ENCODE data around the gene CRYBB1.
"Not testable (repeated sequence)": the region's sequence is repeated elsewhere in the genome, so short reads cannot be mapped to it uniquely, and the experiment has no call there.

The CRYBB1 gene

GRCh38 chr22:26635117-26635516 is 17.3 kb upstream of the CRYBB1 start:
- DNase-seq = no peak

GRCh38 chr22:26634189-26634588 is 16.4 kb upstream of the CRYBB1 start:
- no peak for DNase-seq

GRCh38 chr22:26632422-26633155 is 14.8 kb upstream of the CRYBB1 start:
- DNase-seq = no peak

GRCh38 chr22:26631282-26631681 is 13.5 kb upstream of the CRYBB1 start:
- DNase-seq = no peak

GRCh38 chr22:26629988-26630761 is 12.3 kb upstream of the CRYBB1 start:
- no peak for DNase-seq

- no peak for DNase-seq
These were observed 7.0 kb upstream of the CRYBB1 start for GRCh38 chr22:26624803-26625202.

GRCh38 chr22:26623984-26624383 is 6.2 kb upstream of the CRYBB1 start:
- no peak for DNase-seq

GRCh38 chr22:26621663-26622062 is 3.8 kb upstream of the CRYBB1 start, which contains the start of gene CRYBA4:
CRYBA4 (plus strand) TSS chr22:26621963; CDS start chr22:26622597, 634 bp downstream.
- no peak for DNase-seq

GRCh38 chr22:26620197-26620596 is 2.4 kb upstream of the CRYBB1 start:
- DNase-seq = no peak

- no peak for DNase-seq
These were observed 1.7 kb upstream of the CRYBB1 start for GRCh38 chr22:26619510-26619909.

GRCh38 chr22:26618455-26618854 is 628 bp upstream of the CRYBB1 start:
- DNase-seq = no peak

- no peak for DNase-seq
These were observed 1.2 kb downstream of the CRYBB1 start for GRCh38 chr22:26616650-26617049.

GRCh38 chr22:26615830-26616435 is 1.9 kb downstream of the CRYBB1 start:
- no peak for DNase-seq

- no peak for DNase-seq
These were observed 2.7 kb downstream of the CRYBB1 start for GRCh38 chr22:26615149-26615548.

- no peak for DNase-seq
These were observed 3.5 kb downstream of the CRYBB1 start for GRCh38 chr22:26614322-26614721.

- not testable (repeated sequence) for DNase-seq
These were observed 4.1 kb downstream of the CRYBB1 start for GRCh38 chr22:26613753-26614152.

GRCh38 chr22:26612652-26613051 is 5.2 kb downstream of the CRYBB1 start:
- no peak for DNase-seq

- DNase-seq = no peak
These were observed 6.8 kb downstream of the CRYBB1 start for GRCh38 chr22:26610996-26611395.

GRCh38 chr22:26610072-26610958 is 7.5 kb downstream of the CRYBB1 start:
- no peak for DNase-seq

- no peak for DNase-seq
These were observed 8.5 kb downstream of the CRYBB1 start for GRCh38 chr22:26609287-26609686.

GRCh38 chr22:26608129-26608528 is 9.7 kb downstream of the CRYBB1 start:
- no peak for DNase-seq

- no peak for DNase-seq
These were observed 11.2 kb downstream of the CRYBB1 start for GRCh38 chr22:26606611-26607010.

GRCh38 chr22:26604368-26604767 is 13.5 kb downstream of the CRYBB1 start:
- DNase-seq = no peak
